ENCODE measurements around the gene ENTPD6.

Gene ENTPD6

DNA sequence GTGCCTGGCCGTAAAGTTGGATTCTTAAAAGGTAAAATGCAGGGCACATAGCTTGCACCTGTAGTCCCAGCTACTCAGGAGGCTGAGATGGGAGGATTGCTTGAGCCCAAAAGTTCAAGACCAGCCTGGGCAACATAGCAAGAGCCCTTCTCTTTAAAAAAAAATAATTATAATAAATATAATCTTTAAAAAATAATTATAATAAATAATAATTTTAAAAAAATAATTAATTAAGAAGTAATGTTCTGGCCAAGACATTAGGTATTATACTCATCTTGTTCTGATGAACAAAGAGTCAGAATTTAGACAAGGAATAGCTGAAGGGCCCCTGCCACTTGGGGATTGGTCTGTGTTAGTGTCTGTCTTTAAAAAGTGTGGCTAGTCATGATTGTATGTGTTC, 13.9 kb downstream of the ENTPD6 start:
- FAIRE-seq (no peak), DNase-seq (ENCODE audit: insufficient read length, low spot score) (no peak)
- no peak for TF ChIP-seq POLR2A (IDR thresholded peaks at IDR 0.05; ENCODE audit: low read depth, low read length)

DNA sequence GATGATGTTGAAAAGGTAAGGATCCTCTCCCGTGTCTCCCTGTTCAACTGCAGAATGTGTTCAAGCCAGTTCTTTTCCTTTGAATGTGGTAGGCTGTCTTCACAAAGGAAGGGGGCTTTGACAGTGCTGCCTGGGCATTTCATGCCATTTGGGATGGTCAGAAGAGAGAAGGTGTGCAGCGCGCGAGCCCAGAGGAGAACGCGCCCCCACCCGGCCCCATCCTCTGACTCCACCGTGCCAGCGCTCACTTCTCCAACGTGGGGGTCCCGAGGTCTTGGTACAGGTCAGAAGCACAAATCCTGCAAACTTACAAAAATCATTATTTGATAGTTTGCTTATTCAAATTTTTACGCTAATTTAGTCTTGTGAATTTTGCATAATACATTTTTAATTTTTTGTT, 14.4 kb downstream of the ENTPD6 start:
- FAIRE-seq (no peak), DNase-seq (ENCODE audit: insufficient read length, low spot score) (no peak)
- TF ChIP-seq POLR2A (IDR thresholded peaks at IDR 0.05; ENCODE audit: low read depth, low read length): no peak

DNA sequence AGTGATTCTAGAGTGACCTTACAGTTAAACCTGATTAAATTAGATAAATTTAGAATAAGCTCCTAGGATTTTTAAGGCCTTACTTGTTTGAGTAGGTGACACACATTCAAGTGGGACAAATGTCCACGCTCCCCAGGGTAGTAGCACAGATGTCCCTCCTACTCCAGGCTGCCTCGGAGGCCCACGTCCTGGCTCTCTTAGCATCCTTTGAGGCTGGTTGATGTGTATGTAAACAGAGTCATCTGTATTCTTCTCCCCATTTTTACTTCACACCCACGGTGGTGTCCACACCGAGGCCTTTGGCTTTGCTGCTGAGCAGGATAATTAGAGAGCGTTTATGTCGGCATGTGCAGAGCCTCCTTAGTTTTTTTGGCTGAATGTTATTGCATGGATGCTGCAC, 15.8 kb downstream of the ENTPD6 start:
- FAIRE-seq: no peak
- no peak for DNase-seq (ENCODE audit: insufficient read length, low spot score)
- TF ChIP-seq POLR2A (IDR thresholded peaks at IDR 0.05; ENCODE audit: low read depth, low read length): no peak

DNA sequence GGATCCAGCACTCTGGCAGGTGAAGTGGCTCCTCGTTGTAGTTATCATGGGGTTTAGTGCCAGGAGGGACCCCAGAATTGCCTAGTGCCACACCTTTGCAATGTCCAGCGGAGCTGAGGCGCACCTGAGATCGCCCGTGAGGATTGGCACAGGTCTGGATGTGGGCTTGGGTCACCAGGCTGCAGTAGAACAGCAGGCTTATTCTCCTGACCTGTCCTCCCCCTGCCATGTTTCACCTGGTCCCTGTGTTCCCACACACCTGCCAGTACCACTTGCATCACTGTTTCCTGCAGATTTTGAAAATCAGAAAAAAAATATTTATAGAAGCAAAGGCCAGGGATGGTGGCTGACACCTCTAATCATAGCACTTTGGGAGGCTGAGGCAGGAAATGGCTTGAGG, 16.7 kb downstream of the ENTPD6 start:
- no peak for TF ChIP-seq POLR2A (IDR thresholded peaks at IDR 0.05; ENCODE audit: low read depth, low read length)
- DNase-seq (ENCODE audit: insufficient read length, low spot score) (no peak), FAIRE-seq (no peak)

DNA sequence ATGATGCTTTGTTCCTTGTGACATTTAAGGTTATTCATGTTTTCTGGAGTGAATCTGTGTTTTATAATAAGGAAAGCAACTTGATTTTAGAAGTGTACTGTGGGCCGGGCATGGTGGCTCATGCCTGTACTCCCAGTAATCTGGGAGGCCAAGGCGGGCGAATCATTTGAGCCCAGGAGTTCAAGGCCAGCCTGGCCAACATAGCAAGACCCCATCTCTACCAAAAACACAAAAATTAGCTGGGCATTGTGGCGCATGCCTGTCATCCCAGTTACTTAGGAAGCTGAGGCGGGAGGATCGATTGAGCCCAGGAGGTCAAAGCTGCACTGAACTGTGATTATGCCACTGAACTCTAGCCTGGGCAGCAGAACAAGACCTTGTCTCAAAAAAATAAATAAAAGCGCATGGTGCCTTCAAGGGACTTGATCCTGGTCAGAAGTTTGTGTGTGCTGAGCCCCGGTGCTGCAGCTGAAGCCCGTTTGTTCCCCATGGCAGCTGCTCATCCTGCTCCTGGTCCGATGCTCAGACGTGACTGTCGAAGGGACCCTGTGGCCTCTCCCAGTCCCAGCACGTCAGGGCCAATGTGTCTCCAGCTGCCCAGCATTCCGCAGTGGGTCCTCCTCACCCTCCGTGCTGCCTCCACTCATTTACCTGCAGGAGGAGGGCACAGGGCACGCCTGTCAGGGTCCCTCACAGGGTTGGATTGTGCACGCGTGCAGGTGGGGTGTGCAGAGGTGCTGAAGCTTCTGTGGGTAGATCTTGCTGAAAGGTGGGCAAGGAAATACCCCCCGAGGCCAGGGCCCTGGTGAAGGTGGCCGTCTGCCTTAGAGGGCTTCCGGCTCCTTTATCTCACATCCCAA, 18.3 kb downstream of the ENTPD6 start:
- DNase-seq (ENCODE audit: insufficient read length, low spot score) (no peak), FAIRE-seq (no peak)
- no peak for TF ChIP-seq POLR2A (IDR thresholded peaks at IDR 0.05; ENCODE audit: low read depth, low read length)

DNA sequence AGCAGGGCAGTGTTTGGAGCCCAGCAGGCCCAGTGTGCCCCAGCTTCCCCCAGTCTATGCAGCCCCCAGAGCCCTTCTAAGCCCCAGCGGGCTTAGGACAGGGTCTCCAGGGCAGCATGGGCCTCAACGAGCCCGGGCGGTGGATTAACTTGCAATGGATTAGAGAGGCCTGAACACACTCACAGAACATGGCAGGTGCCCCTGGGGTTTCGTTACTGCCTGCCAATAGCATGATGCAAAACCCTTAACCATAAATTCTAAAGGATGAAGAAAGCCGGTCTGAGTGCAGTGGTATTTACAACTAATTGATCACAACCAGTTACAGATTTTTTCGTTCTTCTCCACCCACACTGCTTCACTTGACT, 18.9 kb downstream of the ENTPD6 start:
- TF ChIP-seq POLR2A (IDR thresholded peaks at IDR 0.05; ENCODE audit: low read depth, low read length): no peak
- FAIRE-seq (no peak), DNase-seq (ENCODE audit: insufficient read length, low spot score) (no peak)

DNA sequence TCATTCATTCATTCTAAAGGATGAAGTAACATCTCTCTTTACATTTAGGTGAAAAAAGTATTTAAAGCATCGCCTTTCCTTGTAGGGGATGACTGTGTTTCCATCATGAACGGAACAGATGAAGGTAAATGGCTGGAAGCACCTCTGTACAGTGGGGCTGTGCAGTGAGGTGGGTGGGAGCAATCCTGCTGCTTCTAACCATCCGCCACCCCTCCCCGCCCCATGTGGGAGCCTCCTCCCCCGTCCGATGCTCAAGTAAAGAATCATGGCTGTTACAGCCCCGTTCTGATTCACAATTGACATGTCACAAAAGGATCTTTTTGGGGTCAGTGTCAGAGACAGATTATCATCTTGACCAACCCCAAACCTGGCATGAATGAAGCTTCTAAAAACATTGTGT, 19.3 kb downstream of the ENTPD6 start:
- no peak for TF ChIP-seq POLR2A (IDR thresholded peaks at IDR 0.05; ENCODE audit: low read depth, low read length)
- no peak for DNase-seq (ENCODE audit: insufficient read length, low spot score)
- no peak for FAIRE-seq

DNA sequence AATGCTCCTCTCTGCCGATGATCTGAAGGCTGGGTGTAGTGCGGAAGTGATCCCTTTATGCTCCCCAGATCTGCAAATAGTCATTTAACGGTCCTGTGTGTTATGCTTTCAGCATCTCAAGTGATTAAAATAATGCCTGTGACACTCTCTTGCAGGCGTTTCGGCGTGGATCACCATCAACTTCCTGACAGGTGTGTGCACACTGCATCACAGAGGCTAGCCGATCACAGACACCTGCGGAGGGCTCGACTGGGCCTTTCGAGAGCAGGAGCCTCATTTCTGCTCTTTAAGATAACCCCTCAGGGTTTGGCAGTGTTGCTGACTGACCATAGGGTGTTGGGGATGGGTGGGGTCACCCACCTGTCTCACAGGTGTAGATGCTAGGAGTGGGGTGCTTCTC, 20.0 kb downstream of the ENTPD6 start:
- no peak for TF ChIP-seq POLR2A (IDR thresholded peaks at IDR 0.05; ENCODE audit: low read depth, low read length)
- no peak for DNase-seq (ENCODE audit: insufficient read length, low spot score)
- FAIRE-seq: no peak

DNA sequence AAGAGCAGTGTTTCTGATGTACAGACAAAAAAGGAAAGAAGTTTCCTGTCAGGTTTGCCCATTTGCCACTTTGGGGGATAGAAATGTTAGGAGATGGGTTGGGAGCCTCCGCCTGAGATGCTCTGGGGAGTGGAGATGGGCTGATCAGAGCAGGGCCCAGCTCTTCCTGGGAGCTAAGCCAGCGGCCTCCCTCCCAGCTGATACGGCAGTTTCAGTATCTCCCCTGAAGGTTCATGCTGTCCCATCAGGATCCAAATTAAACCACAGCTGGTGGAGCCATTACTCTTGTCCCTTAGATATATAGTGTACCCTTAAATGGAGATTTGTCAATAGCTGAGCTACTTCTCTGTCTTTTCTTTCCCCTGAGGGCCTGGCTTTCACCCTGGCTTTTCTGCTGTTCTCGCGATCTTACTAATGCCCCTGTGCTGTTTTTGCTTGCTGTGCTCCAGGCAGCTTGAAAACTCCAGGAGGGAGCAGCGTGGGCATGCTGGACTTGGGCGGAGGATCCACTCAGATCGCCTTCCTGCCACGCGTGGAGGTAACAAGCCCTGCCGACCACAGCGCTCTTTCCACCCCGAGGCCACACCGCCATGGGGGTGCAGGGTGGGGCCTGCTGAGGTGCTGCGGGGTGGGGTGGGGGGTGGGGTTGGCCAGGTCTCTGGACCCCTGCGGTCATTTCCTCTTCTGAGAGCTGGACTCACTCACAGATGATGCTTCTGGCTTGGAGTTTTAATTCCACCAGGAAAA, 20.9 kb downstream of the ENTPD6 start:
- FAIRE-seq: no peak
- DNase-seq (ENCODE audit: insufficient read length, low spot score): no peak
- no peak for TF ChIP-seq POLR2A (IDR thresholded peaks at IDR 0.05; ENCODE audit: low read depth, low read length)

DNA sequence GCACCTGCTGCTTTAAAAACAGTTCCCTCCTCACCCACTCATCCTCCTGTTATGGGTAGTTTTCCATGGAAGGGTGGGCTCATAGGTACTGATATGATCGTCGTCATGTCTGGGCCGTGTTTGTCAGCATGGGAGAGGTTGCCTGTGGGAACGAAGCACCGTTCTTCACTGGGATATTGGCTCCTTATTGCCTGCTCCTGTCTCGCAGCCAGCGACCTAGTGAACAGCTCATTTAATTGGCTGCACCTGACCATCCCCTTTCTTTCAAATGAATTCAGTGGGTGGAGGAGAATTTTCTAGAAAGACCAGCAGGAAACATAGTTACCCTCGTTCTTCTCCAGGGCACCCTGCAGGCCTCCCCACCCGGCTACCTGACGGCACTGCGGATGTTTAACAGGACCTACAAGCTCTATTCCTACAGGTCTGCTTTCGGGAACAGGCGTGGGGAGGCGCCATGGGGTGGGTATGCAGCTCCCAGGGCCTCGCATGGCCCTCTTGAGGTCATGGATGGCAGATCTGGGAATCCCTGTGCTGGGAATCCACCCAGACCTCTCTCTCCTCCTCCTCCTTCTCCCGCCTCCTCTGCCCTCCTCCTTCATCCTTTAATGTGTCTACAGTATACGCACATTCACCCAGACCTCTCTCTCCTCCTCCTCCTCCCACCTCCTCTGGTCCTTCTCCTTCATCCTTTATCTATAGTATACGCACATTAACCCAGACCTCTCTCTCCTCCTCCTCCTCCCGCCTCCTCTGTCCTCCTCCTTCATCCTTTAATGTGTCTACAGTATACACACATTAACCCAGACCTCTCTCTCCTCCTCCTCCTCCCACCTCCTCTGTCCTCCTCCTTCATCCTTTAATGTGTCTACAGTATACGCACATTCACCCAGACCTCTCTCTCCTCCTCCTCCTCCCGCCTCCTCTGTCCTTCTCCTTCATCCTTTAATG, 21.9 kb downstream of the ENTPD6 start:
- FAIRE-seq: no peak
- DNase-seq (ENCODE audit: insufficient read length, low spot score): no peak

DNA sequence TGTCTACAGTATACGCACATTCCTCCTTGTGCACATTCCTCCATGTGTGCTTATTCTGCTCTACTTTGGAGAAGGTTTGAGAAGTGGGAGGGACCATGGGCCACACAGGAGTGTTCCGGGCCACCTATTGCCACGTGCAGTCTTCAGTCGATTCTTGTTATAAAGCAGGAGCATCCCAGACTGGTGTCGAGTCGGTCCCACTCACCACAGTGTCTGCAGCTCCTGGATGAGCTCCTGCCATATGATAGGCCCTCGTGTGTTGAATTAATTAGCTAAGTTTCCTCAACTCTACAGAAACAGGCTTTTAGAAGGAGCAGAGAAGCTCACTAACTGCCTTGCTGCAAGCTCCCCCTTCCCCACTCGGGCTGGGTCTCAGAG, 22.6 kb downstream of the ENTPD6 start:
- FAIRE-seq (no peak), DNase-seq (ENCODE audit: insufficient read length, low spot score) (no peak)
- TF ChIP-seq POLR2A (IDR thresholded peaks at IDR 0.05; ENCODE audit: low read depth, low read length): no peak

More for the DNA sequence above, 21.9 kb downstream of the ENTPD6 start:
- TF ChIP-seq POLR2A (IDR thresholded peaks at IDR 0.05; ENCODE audit: low read depth, low read length): no peak

DNA sequence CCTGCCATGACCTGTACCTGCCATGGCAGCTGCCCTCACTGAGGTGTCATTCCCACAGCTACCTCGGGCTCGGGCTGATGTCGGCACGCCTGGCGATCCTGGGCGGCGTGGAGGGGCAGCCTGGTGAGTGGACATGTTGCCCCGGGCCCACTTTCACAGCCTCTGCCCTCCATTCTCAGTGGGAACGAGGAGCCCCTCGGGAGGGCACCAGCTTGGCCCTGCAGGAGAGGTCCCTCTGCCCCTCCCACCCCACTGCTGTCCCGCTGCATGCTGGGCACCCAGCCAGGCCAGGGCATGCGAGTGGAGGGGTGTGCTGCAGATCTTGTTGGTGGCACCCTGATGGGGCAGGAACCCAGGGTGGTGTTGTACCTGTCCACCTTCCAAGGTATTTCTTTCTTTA, 23.0 kb downstream of the ENTPD6 start:
- no peak for DNase-seq (ENCODE audit: insufficient read length, low spot score)
- FAIRE-seq: no peak
- no peak for TF ChIP-seq POLR2A (IDR thresholded peaks at IDR 0.05; ENCODE audit: low read depth, low read length)

DNA sequence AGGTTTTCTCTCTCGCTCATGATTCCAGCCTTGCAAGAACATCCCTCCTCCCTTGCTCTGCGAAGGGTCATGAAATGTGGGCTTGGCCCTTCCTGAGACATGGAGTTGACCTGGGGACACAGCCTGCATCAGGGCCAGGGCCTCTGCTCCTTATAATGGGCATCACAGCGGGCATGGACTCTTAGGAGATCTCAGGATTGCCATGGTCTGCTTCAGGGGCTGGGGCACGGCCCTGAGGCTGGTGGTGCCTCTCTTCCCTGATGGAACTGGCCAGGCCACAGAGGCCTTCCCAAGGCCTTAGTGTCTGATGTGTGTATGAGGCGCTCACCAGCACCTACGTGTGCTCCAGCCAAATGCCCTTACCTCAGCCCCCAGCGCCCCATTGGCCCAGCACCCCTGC, 23.9 kb downstream of the ENTPD6 start:
- FAIRE-seq: no peak
- TF ChIP-seq POLR2A (IDR thresholded peaks at IDR 0.05; ENCODE audit: low read depth, low read length): no peak
- no peak for DNase-seq (ENCODE audit: insufficient read length, low spot score)
